ENCODE measurements around the gene PNCK. TPM values are rescaled to one million over a fixed set of nuclear protein-coding genes. Genes with fewer than 3 reads are reported as not detected.
A peak's percentile ranks its signal among the peaks of the same experiment; 100 is the strongest.
"Not testable (repeated sequence)": the region's sequence is repeated elsewhere in the genome, so short reads cannot be mapped to it uniquely, and the experiment has no call there.

The PNCK gene
- total RNA-seq, 1 experiment from 2014 or later, result not detected

DNA sequence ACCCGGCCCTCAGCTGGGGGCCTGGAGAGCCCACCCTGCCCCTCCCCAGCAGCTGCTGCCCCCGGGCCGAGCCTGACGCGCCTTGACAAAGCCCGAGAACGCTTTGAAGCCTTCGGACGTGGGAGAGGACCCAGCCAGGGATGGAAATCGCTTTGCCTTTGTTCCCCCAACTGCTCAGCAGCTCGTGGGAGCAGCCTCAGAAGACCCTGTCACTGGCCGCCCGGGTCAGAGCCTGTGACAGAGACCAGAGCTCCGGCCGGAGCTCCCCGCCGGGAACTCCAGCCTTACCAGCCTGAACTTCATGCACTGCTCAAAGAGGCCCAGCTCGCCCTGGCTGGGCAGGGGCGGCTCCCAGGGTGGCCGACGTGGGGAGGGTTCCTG is 11.5 kb upstream of the PNCK start:
- H3K9me3 ChIP-seq (replicated peaks), result no peaks in the 10 kb centered on the region
- no peak for DNase-seq
- no peaks in the 10 kb centered on the region for H3K27me3 ChIP-seq
- H3K4me3 ChIP-seq, result no peak overlapping the region
- no peaks in the 10 kb centered on the region for H3K36me3 ChIP-seq
- H3K27ac ChIP-seq, result no peak overlapping the region
- H3K4me1 ChIP-seq, result no peaks in the 10 kb centered on the region

DNA sequence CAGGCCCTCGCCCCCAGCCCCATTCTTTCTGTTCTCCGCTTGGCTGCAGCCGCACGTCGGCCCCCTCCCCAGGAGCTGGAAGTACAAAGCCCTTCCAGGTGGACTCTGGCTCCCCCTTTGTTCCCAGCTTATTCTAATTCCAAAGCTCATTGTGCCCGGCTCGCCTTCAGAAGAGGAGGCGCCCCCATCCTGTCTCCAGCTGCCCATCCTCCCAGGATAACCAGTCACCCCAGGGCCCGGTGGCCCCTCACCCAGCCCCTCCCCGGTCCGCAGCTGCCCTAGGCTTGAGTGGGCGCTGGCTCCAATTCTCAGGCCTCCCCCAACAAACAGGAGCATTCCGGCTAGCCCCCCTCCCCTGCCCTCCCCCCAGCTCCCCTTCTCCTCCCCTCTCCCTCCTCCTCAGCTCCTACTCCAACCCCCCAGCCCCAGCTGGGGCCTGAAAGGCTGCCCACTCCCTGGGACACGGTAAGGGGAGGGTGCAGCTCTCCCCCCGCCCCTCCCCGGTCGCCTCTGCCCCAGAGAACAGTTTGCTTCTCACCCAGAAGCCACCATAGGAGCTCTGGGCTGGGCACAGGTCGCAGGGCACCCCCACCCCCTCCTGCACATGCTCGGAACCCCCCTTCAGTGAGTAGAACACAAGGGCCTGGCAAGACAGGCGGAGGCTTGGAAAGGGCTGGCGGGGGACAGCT is 11.0 kb upstream of the PNCK start:
- no peak for DNase-seq
- Histone ChIP-seq H3K9me3 (replicated peaks) (no peaks in the 10 kb centered on the region), H3K27me3 (no peaks in the 10 kb centered on the region), H3K4me3 (no peak overlapping the region), H3K4me1 (no peaks in the 10 kb centered on the region), H3K36me3 (no peaks in the 10 kb centered on the region), H3K27ac (no peak overlapping the region)

DNA sequence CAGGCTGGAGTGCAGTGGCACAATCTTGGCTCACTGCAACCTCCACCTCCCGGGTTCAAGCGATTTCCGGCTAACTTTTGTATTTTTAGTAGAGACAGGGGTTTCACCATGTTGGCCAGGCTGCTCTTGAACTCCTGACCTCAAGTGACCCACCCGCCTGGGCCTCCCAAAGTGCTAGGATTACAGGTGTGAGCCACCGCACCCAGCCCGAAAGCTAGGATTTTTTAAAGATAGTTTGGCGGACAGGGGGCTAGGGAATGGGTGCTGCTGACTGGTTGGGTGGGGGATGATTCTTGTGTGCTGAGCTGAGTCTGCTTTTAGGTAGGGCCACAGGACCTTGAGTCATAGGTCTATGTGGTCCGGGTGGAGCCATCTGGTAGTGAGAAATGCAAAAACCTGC is 9.9 kb upstream of the PNCK start:
- DNase-seq; H3K36me3 ChIP-seq; H3K27ac ChIP-seq; H3K4me3 ChIP-seq; H3K9me3 ChIP-seq (replicated peaks); H3K27me3 ChIP-seq; H3K4me1 ChIP-seq: not testable (repeated sequence)

DNA sequence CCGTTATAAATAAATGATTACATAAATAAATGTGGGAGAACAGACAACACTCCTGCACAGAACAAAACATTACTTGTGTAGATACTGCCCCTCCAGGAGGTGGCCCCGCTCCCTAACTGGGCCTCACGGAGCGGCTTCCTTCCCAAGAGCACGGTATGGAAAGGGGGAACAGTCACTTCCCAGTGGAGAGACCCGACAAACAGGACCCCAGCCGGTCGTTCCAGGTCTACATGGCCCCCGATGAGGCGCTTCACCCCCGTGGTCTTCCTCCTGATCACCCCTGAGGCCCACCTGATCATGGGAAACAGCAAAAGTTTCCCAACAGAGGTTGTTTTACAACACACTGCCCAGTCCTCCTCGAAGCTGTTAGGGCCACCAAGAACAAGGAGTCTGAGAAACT is 7.6 kb upstream of the PNCK start:
- H3K27me3 ChIP-seq, result no peaks in the 10 kb centered on the region
- DNase-seq, result no peak
- H3K4me3 ChIP-seq, result no peak overlapping the region
- no peak overlapping the region for H3K27ac ChIP-seq
- no peaks in the 10 kb centered on the region for H3K4me1 ChIP-seq
- no peaks in the 10 kb centered on the region for H3K9me3 ChIP-seq (replicated peaks)
- H3K36me3 ChIP-seq, result no peaks in the 10 kb centered on the region

DNA sequence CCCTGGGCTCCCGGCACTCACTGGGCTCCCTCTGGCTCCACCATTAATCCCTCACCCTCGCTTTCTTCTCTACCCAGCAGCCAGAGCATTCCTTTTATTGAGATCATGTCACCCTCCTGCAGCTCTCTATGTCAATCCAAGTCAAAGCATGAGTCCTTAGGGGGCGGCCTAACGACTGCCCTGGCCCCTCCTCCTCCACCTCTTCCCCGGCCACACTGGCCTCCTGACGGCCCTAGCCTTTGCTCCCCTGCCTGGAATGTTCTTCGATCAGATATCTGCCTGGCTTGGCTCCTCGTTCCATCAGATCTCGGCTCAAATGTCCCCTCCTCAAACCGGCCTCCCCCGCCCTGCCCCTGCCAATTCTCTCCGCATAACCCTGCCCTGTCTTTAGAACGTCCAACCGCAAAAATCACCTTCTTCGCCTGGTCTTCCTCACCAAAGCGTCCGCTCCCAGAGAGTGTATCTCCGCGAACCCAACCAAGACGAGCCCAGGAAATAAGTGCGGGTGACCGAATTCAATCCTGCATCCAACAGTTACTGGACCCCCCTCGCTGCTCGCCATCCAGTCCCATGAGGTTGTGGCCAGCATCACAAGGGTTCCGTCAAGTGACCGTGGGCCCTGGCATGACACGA is 722 bp upstream of the PNCK start:
- no peaks in the 10 kb centered on the region for H3K27me3 ChIP-seq
- H3K27ac ChIP-seq, result no peak overlapping the region
- no peaks in the 10 kb centered on the region for H3K4me1 ChIP-seq
- no peaks in the 10 kb centered on the region for H3K9me3 ChIP-seq (replicated peaks)
- H3K4me3 ChIP-seq, result no peak overlapping the region
- H3K36me3 ChIP-seq, result no peaks in the 10 kb centered on the region
- no peak for DNase-seq

DNA sequence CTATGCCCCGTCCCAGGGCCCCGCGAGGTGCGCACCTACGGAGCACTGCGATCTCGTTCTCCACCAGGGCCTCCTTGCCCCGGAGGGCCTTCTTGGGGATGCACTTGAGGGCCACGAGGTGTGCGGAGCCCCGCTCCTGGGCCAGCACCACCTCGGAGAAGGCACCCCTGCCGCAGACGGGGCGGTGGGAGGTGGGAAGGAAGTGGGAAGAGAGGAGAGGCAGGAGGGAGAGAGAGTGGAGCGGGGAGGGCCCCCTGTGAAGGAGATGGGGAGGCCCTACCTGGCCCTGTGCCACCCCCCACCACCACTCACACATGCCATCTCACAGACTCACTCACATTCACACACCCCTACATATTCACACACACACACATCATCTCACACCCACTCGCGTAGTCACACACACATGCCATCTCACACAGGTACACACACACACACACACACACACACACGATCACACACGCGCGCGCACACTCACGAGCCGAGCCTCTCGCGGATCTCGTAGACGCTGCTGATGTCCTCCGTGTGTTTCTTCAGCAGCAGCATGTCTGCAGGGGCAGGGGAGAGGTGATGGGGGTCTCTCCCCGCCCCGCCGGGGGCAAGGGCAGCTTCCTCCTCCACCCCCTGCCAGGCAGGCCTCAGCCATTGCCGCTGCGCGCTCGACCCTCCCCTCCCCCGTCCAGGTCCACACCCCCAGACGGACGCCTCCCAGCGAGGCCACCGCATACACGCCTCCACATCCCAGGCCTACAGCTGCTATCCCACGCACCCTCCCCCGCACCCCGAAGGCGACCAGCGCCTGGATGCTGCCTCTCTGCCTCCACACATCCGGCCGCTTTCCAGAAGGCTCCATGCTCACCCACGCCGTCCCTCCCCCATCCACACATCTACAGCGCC is 834 bp downstream of the PNCK start:
- Histone ChIP-seq H3K27ac (no peak overlapping the region), H3K4me1 (no peaks in the 10 kb centered on the region), H3K36me3 (no peaks in the 10 kb centered on the region), H3K4me3 (no peak overlapping the region), H3K9me3 (replicated peaks) (no peaks in the 10 kb centered on the region), H3K27me3 (no peaks in the 10 kb centered on the region)
- no peak for DNase-seq

DNA sequence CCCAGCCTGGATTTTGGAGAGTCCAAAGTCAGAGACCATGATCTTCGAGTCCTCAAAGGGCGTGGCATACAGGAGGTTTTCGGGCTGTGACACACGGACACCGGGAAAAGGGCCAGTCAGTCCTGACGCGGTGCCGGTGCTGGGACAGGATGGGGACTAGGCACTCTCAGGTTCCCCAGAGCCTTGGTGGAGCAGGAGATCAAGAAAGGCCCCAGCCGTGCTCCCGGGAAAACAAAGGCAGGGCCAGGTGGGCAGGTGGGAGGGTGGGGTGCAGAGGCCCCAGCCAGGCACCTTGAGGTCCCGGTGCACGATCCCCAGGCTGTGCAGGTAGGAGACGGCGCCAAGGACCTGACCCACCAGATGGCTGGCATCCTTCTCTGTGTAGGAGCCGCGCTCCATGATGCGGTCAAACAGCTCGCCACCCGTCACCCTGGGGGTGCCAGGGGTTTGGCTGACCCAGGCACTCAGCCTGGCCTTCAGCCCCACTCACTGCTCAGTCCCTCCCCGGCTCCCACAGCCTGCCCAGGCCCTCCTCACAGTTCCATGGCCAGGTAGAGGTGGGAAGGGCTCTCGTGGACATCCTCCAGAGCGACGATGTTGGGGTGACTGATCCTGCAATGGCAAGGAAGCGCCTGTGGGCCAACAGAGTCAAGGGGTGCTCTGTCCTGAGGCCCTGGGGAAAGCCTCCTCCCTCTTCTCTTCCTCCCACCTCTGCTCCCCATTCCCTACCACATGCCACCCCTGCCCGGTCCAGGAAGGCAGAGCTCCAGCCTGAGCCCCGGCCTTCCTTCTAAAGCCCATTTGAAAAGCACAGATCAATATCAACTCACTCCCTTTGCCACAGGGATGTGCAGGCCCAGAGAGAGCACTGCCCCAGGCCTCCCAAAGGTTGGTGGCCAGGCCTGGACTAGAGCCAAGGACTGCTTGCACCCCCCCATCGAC is 1.8 kb downstream of the PNCK start:
- DNase-seq, result no peak
- no peaks in the 10 kb centered on the region for H3K27me3 ChIP-seq
- no peak overlapping the region for H3K4me3 ChIP-seq
- no peaks in the 10 kb centered on the region for H3K36me3 ChIP-seq
- no peaks in the 10 kb centered on the region for H3K4me1 ChIP-seq
- H3K27ac ChIP-seq, result no peak overlapping the region
- H3K9me3 ChIP-seq (replicated peaks), result no peaks in the 10 kb centered on the region

DNA sequence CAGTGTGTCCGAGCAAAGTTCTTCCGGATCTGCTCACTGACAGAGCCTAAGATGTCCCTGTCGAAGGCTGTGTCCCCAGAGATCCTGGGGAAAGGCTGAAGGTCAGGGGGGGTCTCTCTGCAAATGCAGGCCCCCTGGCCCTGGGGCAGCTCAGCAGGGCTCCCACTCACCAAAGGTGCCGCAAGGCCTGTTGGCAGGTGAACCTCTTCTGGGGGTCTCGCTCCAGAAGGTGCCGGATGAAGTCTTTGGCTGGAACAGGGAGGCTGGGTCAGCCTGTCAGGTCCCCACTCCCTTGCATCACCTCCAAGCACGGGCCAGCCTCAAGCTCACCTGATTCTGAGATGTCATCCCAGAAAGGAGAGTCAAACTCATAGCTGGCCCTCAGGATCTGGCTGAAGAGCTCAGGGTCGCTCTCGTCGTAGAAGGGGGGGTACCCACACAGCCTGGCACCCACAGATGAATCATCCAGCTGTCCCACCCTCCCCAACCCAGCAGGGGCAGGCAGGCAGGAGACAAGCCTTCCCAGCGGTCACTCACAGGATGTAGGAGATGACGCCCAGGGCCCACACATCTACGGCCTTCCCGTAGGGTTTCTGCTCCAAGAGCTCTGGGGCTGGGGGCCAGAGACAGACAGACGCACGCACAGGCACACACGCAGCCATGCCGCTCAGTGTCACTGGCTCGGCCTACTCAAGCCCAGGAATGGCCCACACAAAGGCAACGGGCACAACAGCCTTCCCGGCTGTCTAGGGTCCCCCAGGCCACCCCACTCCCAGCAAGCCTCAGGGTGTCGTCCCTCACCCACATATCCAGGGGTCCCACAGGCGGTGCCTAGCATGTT is 2.6 kb downstream of the PNCK start:
- Histone ChIP-seq H3K36me3 (no peaks in the 10 kb centered on the region), H3K9me3 (replicated peaks) (no peaks in the 10 kb centered on the region), H3K4me1 (no peaks in the 10 kb centered on the region), H3K27me3 (no peaks in the 10 kb centered on the region), H3K4me3 (no peak overlapping the region), H3K27ac (no peak overlapping the region)
- DNase-seq, result no peak

DNA sequence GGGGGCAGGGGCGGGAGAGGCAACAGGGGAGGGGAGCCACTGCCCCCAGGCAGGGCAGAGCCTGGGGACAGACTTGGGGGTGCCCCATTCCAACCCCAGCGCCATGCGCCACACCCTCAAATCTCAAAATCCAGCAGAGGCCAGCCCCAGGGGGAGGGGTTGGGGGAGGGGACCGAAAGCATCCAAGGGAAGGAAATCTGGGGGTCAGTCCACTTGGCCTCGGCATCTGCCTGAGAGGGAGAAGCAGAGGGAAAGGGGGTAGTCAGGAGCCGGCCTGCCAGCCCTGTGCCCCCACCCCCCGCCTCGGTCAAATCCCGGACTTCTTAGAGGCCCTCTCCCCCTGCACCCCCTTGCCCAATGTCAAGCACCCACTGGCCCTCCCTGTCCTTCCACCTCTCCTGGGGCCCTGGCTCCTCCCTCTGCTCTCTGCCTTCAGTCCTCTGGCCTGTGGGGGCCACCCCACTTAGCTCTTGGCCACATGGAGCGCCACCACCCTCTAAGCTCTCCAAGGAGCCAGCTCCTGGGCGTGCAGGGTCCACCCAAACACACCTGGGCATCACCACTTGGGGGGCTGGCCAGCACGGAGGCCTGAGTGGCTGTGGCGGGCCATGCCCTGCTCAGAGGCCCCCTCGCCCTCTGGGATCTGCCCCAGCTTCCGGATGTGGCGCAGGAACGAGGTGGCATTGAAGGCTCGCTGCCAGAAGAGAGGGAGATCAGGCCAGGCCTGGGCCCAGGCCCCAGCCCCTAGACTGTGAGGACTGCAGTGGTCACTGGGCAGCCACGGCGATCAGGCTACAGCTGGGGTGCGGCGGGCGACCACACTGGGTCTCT is 3.5 kb downstream of the PNCK start:
- no peak overlapping the region for H3K4me3 ChIP-seq
- H3K4me1 ChIP-seq, result no peaks in the 10 kb centered on the region
- H3K36me3 ChIP-seq, result no peaks in the 10 kb centered on the region
- no peak overlapping the region for H3K27ac ChIP-seq
- DNase-seq, result no peak
- H3K9me3 ChIP-seq (replicated peaks), result no peaks in the 10 kb centered on the region
- no peaks in the 10 kb centered on the region for H3K27me3 ChIP-seq

DNA sequence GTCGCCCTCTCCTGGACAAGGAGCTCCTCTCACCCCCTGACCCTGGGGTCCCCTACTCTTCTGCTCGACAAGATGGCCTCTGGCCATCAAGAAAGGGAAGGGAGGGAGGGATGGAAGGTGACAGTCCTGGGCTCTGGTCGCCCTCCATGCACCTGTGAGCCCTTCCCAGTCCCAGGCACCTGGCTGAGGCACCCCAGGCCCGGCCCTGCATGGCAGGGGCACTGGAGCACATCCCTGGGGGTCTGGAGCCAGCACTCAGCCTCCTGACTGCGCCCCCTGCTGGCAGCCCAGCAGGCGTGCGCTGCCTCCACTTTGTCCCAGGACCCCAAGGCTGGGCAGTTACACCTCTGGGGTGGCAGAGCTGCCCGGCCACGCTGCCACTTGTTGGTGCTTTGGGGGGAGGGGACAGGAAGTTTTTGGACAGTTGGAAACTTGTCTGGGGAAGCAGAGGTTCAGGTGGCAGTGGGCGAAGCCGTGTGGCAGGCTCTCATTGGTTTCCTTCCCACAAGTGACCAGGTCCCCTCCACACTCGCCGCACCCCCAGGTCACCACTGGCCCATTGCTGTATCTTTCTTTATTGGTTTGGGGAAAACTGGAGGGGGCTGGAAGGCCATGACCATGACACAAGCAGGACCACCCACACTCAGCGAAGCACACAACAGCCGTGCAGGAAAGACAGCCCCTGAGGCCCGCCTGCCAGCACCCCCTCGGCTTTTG is 4.3 kb downstream of the PNCK start:
- no peak overlapping the region for H3K4me3 ChIP-seq
- H3K9me3 ChIP-seq (replicated peaks), result no peaks in the 10 kb centered on the region
- no peak overlapping the region for H3K27ac ChIP-seq
- no peaks in the 10 kb centered on the region for H3K36me3 ChIP-seq
- H3K4me1 ChIP-seq, result no peaks in the 10 kb centered on the region
- H3K27me3 ChIP-seq, result no peaks in the 10 kb centered on the region
- DNase-seq, result peak; percentile 33 to 58

DNA sequence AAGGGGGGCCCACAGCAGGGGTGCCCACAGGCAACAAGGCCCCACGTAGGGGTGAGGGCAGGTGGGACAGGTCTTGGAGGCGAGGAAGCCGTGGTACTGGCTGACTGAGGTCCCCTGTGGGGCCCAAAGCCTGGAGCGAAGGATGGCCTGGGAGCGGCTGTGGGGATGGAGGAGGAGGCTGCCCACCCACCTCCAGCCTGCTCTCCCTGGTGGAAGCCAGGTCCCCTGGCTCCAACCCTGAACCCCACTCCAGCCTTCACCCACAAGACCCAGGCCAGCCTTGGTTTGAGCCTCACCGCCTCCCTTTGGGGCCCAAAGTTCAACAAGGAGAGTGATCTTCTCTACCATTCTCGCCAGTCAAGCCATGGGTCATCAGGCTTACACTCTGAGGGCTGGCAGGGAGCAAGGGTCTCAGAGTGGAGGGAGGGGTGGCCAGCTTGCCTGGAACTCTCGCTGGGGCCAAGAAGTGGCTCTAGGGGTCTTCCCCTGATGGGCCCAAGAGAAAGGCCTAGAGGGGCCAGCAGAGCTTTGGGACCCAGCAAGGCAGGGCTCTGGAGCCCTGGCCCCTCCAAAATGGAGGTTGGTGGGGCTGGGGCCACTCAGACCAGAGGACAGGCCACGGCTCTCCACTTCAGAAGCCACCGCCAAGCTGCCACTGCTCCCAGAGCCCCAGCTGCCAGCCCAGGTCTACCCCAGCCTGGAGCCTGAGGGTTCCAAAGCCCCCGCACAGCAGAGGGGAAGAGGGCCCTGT is 5.0 kb downstream of the PNCK start:
- H3K4me1 ChIP-seq, result no peaks in the 10 kb centered on the region
- no peak overlapping the region for H3K4me3 ChIP-seq
- no peaks in the 10 kb centered on the region for H3K36me3 ChIP-seq
- DNase-seq, result no peak
- H3K27ac ChIP-seq, result no peak overlapping the region
- no peaks in the 10 kb centered on the region for H3K9me3 ChIP-seq (replicated peaks)
- H3K27me3 ChIP-seq, result no peaks in the 10 kb centered on the region

DNA sequence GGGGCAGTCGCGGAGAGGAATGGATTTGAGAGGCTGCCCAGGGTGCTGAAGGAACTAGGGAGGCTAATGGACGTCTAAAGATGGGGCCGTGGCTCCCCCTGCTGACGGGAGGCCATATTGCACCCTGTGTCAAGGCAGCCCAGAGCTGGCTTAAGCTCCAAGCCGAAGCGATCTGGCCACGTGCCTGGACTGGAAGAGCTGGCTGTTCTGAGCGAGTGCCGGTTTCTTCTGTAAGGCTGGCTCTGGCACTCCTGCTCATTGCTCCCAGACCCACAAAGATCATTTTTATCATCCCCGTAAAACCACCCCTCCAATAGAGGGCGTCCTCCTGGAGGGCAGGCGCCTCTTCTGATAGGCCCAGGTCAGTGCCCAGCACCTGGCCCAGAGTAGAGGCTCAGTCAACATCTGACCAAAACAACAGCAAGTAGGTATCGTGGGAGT is 5.6 kb downstream of the PNCK start:
- H3K4me1 ChIP-seq, result no peaks in the 10 kb centered on the region
- no peak overlapping the region for H3K27ac ChIP-seq
- DNase-seq, result peak; percentile 70 to 87
- H3K27me3 ChIP-seq, result no peaks in the 10 kb centered on the region
- no peaks in the 10 kb centered on the region for H3K36me3 ChIP-seq
- no peak overlapping the region for H3K4me3 ChIP-seq
- no peaks in the 10 kb centered on the region for H3K9me3 ChIP-seq (replicated peaks)
